ENCODE measurements around the gene SEC62. TPM values are rescaled to one million over a fixed set of nuclear protein-coding genes. Genes with fewer than 3 reads are reported as not detected.

The SEC62 gene
- total RNA-seq, 4 donors from 2014 or later = 75.9 to 88.8 (median 82.4) TPM

- Histone ChIP-seq H3K36me3 (no peaks in the 10 kb centered on the region), H3K27ac (no peak overlapping the region), H3K4me1 (peaks cover 0 to 9% (median 3%) of the 10 kb centered on the region in 3 donors), H3K9me3 (no peaks in the 10 kb centered on the region), H3K4me3 (no peak overlapping the region), H3K27me3 (peaks cover 61% of the 10 kb centered on the region)
- WGBS, 2 donors (ENCODE audit: low coverage in 1 of 2) = 44 to 68% methylated on average over 3 to 6 of the region's 7 CpGs
- no peak for TF ChIP-seq POLR2AphosphoS5 (IDR thresholded peaks at IDR 0.05)
- no peak for TF ChIP-seq POLR2A (IDR thresholded peaks at IDR 0.05)
- TF ChIP-seq EP300 (IDR thresholded peaks at IDR 0.05) = no peak
- no peak for TF ChIP-seq CTCF (IDR thresholded peaks at IDR 0.05)
- no peak for ATAC-seq
Measured at GRCh38 chr3:170043506-170043905, 76.9 kb downstream of the SEC62 start.

GRCh38 chr3:170044271-170044670 lies 77.7 kb downstream of the SEC62 start:
- no peaks in the 10 kb centered on the region for H3K9me3 ChIP-seq
- ATAC-seq = no peak
- H3K4me1 ChIP-seq = peaks cover 0 to 5% (median 0%) of the 10 kb centered on the region in 3 donors
- WGBS, 2 donors (ENCODE audit: low coverage in 1 of 2) = 83 to 86% methylated on average over 2 to 4 of the region's 8 CpGs
- H3K4me3 ChIP-seq = no peak overlapping the region
- peaks cover 53% of the 10 kb centered on the region for H3K27me3 ChIP-seq
- no peak for TF ChIP-seq CTCF (IDR thresholded peaks at IDR 0.05)
- TF ChIP-seq POLR2AphosphoS5 (IDR thresholded peaks at IDR 0.05) = no peak
- TF ChIP-seq EP300 (IDR thresholded peaks at IDR 0.05) = no peak
- no peaks in the 10 kb centered on the region for H3K36me3 ChIP-seq
- H3K27ac ChIP-seq = peak overlapping the region in 1 of 4 donors; percentile 31

GRCh38 chr3:170044795-170045244 lies 78.2 kb downstream of the SEC62 start:
- H3K4me1 ChIP-seq = peaks cover 0 to 5% (median 0%) of the 10 kb centered on the region in 3 donors
- no peak for ATAC-seq
- peaks cover 48% of the 10 kb centered on the region for H3K27me3 ChIP-seq
- H3K4me3 ChIP-seq = no peak overlapping the region
- no peaks in the 10 kb centered on the region for H3K36me3 ChIP-seq
- H3K27ac ChIP-seq = peak overlapping the region in 1 of 4 donors; percentile 31
- TF ChIP-seq POLR2AphosphoS5 (IDR thresholded peaks at IDR 0.05) = no peak
- no peak for TF ChIP-seq CTCF (IDR thresholded peaks at IDR 0.05)
- no peak for TF ChIP-seq EP300 (IDR thresholded peaks at IDR 0.05)
- 74 to 82% methylated on average over 4 to 8 of the region's 8 CpGs for WGBS, 2 donors (ENCODE audit: low coverage in 1 of 2)
- no peaks in the 10 kb centered on the region for H3K9me3 ChIP-seq

- Histone ChIP-seq H3K4me1 (no peaks in the 10 kb centered on the region), H3K27ac (no peak overlapping the region), H3K9me3 (no peaks in the 10 kb centered on the region), H3K4me3 (no peak overlapping the region), H3K36me3 (no peaks in the 10 kb centered on the region), H3K27me3 (peaks cover 32% of the 10 kb centered on the region)
- TF ChIP-seq POLR2A (IDR thresholded peaks at IDR 0.05) (no peak), EP300 (IDR thresholded peaks at IDR 0.05) (no peak), POLR2AphosphoS5 (IDR thresholded peaks at IDR 0.05) (no peak), CTCF (IDR thresholded peaks at IDR 0.05) (no peak)
- ATAC-seq = no peak
- WGBS, 2 donors (ENCODE audit: low coverage in 1 of 2) = 52 to 69% methylated on average over 2 to 3 of the region's 5 CpGs
Measured at GRCh38 chr3:170046269-170047132, 79.9 kb downstream of the SEC62 start.

GRCh38 chr3:170047133-170047404 lies 80.5 kb downstream of the SEC62 start:
- TF ChIP-seq CTCF (IDR thresholded peaks at IDR 0.05) (no peak), POLR2A (IDR thresholded peaks at IDR 0.05) (no peak), POLR2AphosphoS5 (IDR thresholded peaks at IDR 0.05) (no peak), EP300 (IDR thresholded peaks at IDR 0.05) (no peak)
- Histone ChIP-seq H3K36me3 (no peaks in the 10 kb centered on the region), H3K4me3 (no peak overlapping the region), H3K27ac (no peak overlapping the region), H3K4me1 (no peaks in the 10 kb centered on the region), H3K9me3 (no peaks in the 10 kb centered on the region), H3K27me3 (peaks cover 26% of the 10 kb centered on the region)
- ATAC-seq = no peak
- 78 to 92% methylated on average over 2 to 3 of the region's 3 CpGs for WGBS, 2 donors (ENCODE audit: low coverage in 1 of 2)
